GM21381 (cell line): ENCODE data around the gene LENEP.
A peak's percentile ranks its signal among the peaks of the same experiment; 100 is the strongest.
"Not testable (repeated sequence)": the region's sequence is repeated elsewhere in the genome, so short reads cannot be mapped to it uniquely, and the experiment has no call there.

ENCODE experiments used
- ATAC-seq: cut with Tn5 transposase; IDR thresholded peaks from one replicate; pipeline ENCODE4 v1.9.1; 2021; ENCODE audit warnings: mild to moderate bottlenecking, moderate library complexity; ENCODE audit not compliant: unreplicated experiment

LENEP gene

GRCh38 chr1:154974808-154975408 lies 18.5 kb upstream of the LENEP start:
- ATAC-seq: peak; percentile 36

GRCh38 chr1:154975409-154976059 lies 17.9 kb upstream of the LENEP start:
- ATAC-seq: no peak

GRCh38 chr1:154977762-154978161 lies 15.6 kb upstream of the LENEP start:
- ATAC-seq: not testable (repeated sequence)

- no peak for ATAC-seq
Measured at GRCh38 chr1:154978360-154978759, 15.0 kb upstream of the LENEP start.

GRCh38 chr1:154982341-154982740 lies 11.0 kb upstream of the LENEP start:
- ATAC-seq: no peak

GRCh38 chr1:154982897-154983648 lies 10.3 kb upstream of the LENEP start, which contains the start of gene FLAD1:
TSS of gene FLAD1 (plus strand) at chr1:154983344. CDS start at chr1:154983695, 351 bp downstream.
- peak; percentile 99 for ATAC-seq

GRCh38 chr1:154983776-154984466 lies 9.5 kb upstream of the LENEP start:
- no peak for ATAC-seq

- ATAC-seq: not testable (repeated sequence)
Measured at GRCh38 chr1:154986736-154987135, 6.7 kb upstream of the LENEP start.

GRCh38 chr1:154987326-154987725 lies 6.1 kb upstream of the LENEP start:
- no peak for ATAC-seq

GRCh38 chr1:154988058-154988954 lies 5.1 kb upstream of the LENEP start:
- no peak for ATAC-seq

- ATAC-seq: no peak
Measured at GRCh38 chr1:154989195-154989860, 4.1 kb upstream of the LENEP start.

- ATAC-seq: no peak
Measured at GRCh38 chr1:154990276-154990675, 3.1 kb upstream of the LENEP start.

- no peak for ATAC-seq
Measured at GRCh38 chr1:154992721-154993571, 440 bp upstream of the LENEP start.

GRCh38 chr1:154994269-154994587 lies 842 bp downstream of the LENEP start:
- ATAC-seq: no peak

- ATAC-seq: no peak
Measured at GRCh38 chr1:154994591-154994990, 1.2 kb downstream of the LENEP start.

GRCh38 chr1:154995301-154995983 lies 2.1 kb downstream of the LENEP start:
- ATAC-seq: not testable (repeated sequence)

GRCh38 chr1:154996966-154997701 lies 3.7 kb downstream of the LENEP start:
- ATAC-seq: no peak
